IMR-90 (cell line): ENCODE measurements around the gene PSMC3. TPM values are rescaled to one million over a fixed set of nuclear protein-coding genes. Genes with fewer than 3 reads are reported as not detected.

Experiments
- ATAC-seq: fragments of 200-7000 bp; cut with Tn5 transposase; 2 replicates; pipeline ENCODE4 v1.9.1; 2020; ENCODE audit warnings: low read depth, mild to moderate bottlenecking, moderate library complexity
- BruUV-seq: library from RNA; stranded (reverse); fragments of 400-500 nt; replicated peaks from 2 replicates; lab custom pipeline; 2021; lab: Mats Ljungman, UMichigan
- CTCF ChIA-PET: fragments of 300-600 bp; formaldehyde crosslinking; extraction: SDS; loops from one replicate; lab custom pipeline; 2021; ENCODE audit warnings: antibody characterized with exemption; lab: Yijun Ruan, JAX
- POLR2A ChIA-PET: fragments of 300-600 bp; sonication (Branson Sonifier 250); formaldehyde crosslinking; loops from one replicate; lab custom pipeline; 2022; ENCODE audit warnings: antibody characterized with exemption; ENCODE audit not compliant: unreplicated experiment; lab: Charles Lee
- DNase-seq: peaks from one replicate; pipeline ENCODE4 v3.0.0; 2013
- H2AFZ ChIP-seq: replicated peaks from 2 replicates; pipeline ENCODE3; 2013; ENCODE audit warnings: low read length, mild to moderate bottlenecking; ENCODE audit not compliant: poor library complexity
- H2AK5ac ChIP-seq: 2 replicates; pipeline ENCODE4 v1.6.1; 2013; ENCODE audit warnings: low read depth, low read length, inconsistent platforms
- H2AK9ac ChIP-seq: replicated peaks from 2 replicates; pipeline ENCODE3; 2013; ENCODE audit warnings: mild to moderate bottlenecking, low read depth, low read length, moderate library complexity; ENCODE audit not compliant: poor library complexity
- H2BK120ac ChIP-seq: 2 replicates; pipeline ENCODE4 v1.6.1; 2013; ENCODE audit warnings: low read depth, low read length, inconsistent platforms
- H2BK15ac ChIP-seq: 3 replicates; pipeline ENCODE4 v1.6.1; 2013; ENCODE audit warnings: low read depth, low read length, inconsistent platforms
- H2BK20ac ChIP-seq: 2 replicates; pipeline ENCODE4 v1.6.1; 2013; ENCODE audit warnings: low read depth, mild to moderate bottlenecking, inconsistent platforms, low read length, moderate library complexity
- H2BK5ac ChIP-seq: 2 replicates; pipeline ENCODE4 v1.6.1; 2013; ENCODE audit warnings: mild to moderate bottlenecking, low read depth, low read length, inconsistent platforms; ENCODE audit not compliant: poor library complexity, severe bottlenecking
- H3K14ac ChIP-seq: replicated peaks from 2 replicates; pipeline ENCODE4 v1.6.1; 2013; ENCODE audit warnings: low read depth, low read length, inconsistent platforms
- H3K18ac ChIP-seq: 2 replicates; pipeline ENCODE4 v1.6.1; 2013; ENCODE audit warnings: low read depth, low read length, control low read depth
- H3K23ac ChIP-seq: 2 replicates; pipeline ENCODE4 v1.6.1; 2013; ENCODE audit warnings: low read depth, low read length, inconsistent platforms
- H3K27ac ChIP-seq: 2 replicates; pipeline ENCODE4 v1.5.1; 2013; ENCODE audit warnings: mild to moderate bottlenecking, control low read depth, low read length; ENCODE audit not compliant: insufficient read depth
- H3K27me3 ChIP-seq: 2 replicates; pipeline ENCODE4 v1.6.1; 2013; ENCODE audit warnings: low read length; ENCODE audit not compliant: control insufficient read depth, insufficient read depth
- H3K36me3 ChIP-seq: 2 replicates; pipeline ENCODE4 v1.6.1; 2013; ENCODE audit warnings: low read length, mixed read lengths; ENCODE audit not compliant: control insufficient read depth, insufficient read depth
- H3K4ac ChIP-seq: 2 replicates; pipeline ENCODE4 v1.6.1; 2013; ENCODE audit warnings: low read depth, low read length, inconsistent platforms
- H3K4me1 ChIP-seq: 2 replicates; pipeline ENCODE4 v1.6.1; 2013; ENCODE audit warnings: low read length, mixed read lengths; ENCODE audit not compliant: control insufficient read depth, insufficient read depth
- H3K4me2 ChIP-seq: 2 replicates; pipeline ENCODE4 v1.6.1; 2013; ENCODE audit warnings: low read depth, mild to moderate bottlenecking, control low read depth, low read length, moderate library complexity
- H3K4me3 ChIP-seq: 2 replicates; pipeline ENCODE4 v1.5.1; 2013; ENCODE audit warnings: low read depth, mild to moderate bottlenecking, control low read depth, low read length, moderate library complexity; ENCODE audit not compliant: insufficient read depth
- H3K56ac ChIP-seq: 2 replicates; pipeline ENCODE4 v1.6.1; 2013; ENCODE audit warnings: low read length, inconsistent platforms; ENCODE audit not compliant: insufficient read depth; ENCODE audit errors: extremely low read depth
- H3K79me1 ChIP-seq, 2 experiments: 2 replicates each; pipeline ENCODE4 v1.6.1; 2013; ENCODE audit warnings: low read length in 2 of 2, inconsistent platforms in 1 of 2, low read depth in 1 of 2
- H3K9ac ChIP-seq: 2 replicates; pipeline ENCODE4 v1.6.1; 2013; ENCODE audit warnings: low read depth, low read length, control low read depth
- H3K9me1 ChIP-seq: 2 replicates; pipeline ENCODE4 v1.6.1; 2013; ENCODE audit warnings: low read length, inconsistent platforms; ENCODE audit not compliant: insufficient read depth
- H3K9me3 ChIP-seq: 2 replicates; pipeline ENCODE4 v1.6.1; 2013; ENCODE audit warnings: low read length; ENCODE audit not compliant: control insufficient read depth, insufficient read depth
- H4K20me1 ChIP-seq: 2 replicates; pipeline ENCODE4 v1.6.1; 2013; ENCODE audit warnings: low read length, inconsistent platforms; ENCODE audit not compliant: insufficient read depth
- H4K5ac ChIP-seq: 2 replicates; pipeline ENCODE4 v1.6.1; 2013; ENCODE audit warnings: mild to moderate bottlenecking, low read depth, low read length, control low read depth
- H4K8ac ChIP-seq, 2 experiments: 2 replicates each; pipeline ENCODE4 v1.6.1; 2013; ENCODE audit warnings: low read depth in 2 of 2, low read length in 2 of 2, control low read depth in 1 of 2, inconsistent platforms in 1 of 2
- H4K91ac ChIP-seq: 2 replicates; pipeline ENCODE4 v1.6.1; 2013; ENCODE audit warnings: low read depth, low read length, inconsistent platforms; ENCODE audit not compliant: insufficient read depth
- CEBPB ChIP-seq: IDR thresholded peaks from 2 replicates; pipeline ENCODE4 v1.6.1; 2012; ENCODE audit warnings: low read depth, low read length, improper control_type of control experiment
- CHD1 ChIP-seq: IDR thresholded peaks from 2 replicates; pipeline ENCODE4 v1.6.1; 2012; ENCODE audit warnings: low read depth, low read length, improper control_type of control experiment
- FOS ChIP-seq: fragments of 150-350 bp; IDR thresholded peaks from 2 replicates; pipeline ENCODE4 v1.6.1; 2016; ENCODE audit warnings: low read depth, low read length
- MXI1 ChIP-seq: IDR thresholded peaks from 2 replicates; pipeline ENCODE4 v1.6.1; 2012; ENCODE audit warnings: low read depth, mild to moderate bottlenecking, low read length, moderate library complexity, borderline replicate concordance
- NFE2L2 ChIP-seq: fragments of 150-350 bp; IDR thresholded peaks from 2 replicates; pipeline ENCODE4 v1.6.1; 2016; ENCODE audit warnings: low read depth, mild to moderate bottlenecking, low read length
- POLR2A ChIP-seq: IDR thresholded peaks from 2 replicates; pipeline ENCODE4 v1.6.1; 2012; ENCODE audit warnings: mild to moderate bottlenecking, low read depth, low read length
- RAD21 ChIP-seq: IDR thresholded peaks from 2 replicates; pipeline ENCODE4 v1.6.1; 2012; ENCODE audit warnings: low read length, improper control_type of control experiment
- RCOR1 ChIP-seq: IDR thresholded peaks from 2 replicates; pipeline ENCODE4 v1.6.1; 2012; ENCODE audit warnings: mild to moderate bottlenecking, low read length, improper control_type of control experiment; ENCODE audit not compliant: insufficient replicate concordance
- WGBS, 2 experiments: methylation state at CpG; one replicate each; pipeline versions ENCODE4 v1.1.5 to v1.1.7; 2013; ENCODE audit warnings: missing lambda C conversion rate in 2 of 2; ENCODE audit not compliant: insufficient read length in 1 of 2; ENCODE audit errors: extremely low coverage in 2 of 2; 5-methylcytosine and 5-hydroxymethylcytosine counted together
- dilution Hi-C: fragments of 300-500 bp; cut with HindIII; formaldehyde crosslinking; loops from one replicate; pipeline ENCODE4 v1.14.3; 2018; ENCODE audit warnings: low sequenced_read_pairs; ENCODE audit not compliant: unreplicated experiment
- in situ Hi-C: fragments of 300-500 bp; cut with MboI; formaldehyde crosslinking; loops from 3 replicates; pipeline ENCODE4 v1.14.3; 2019; ENCODE audit warnings: low sequenced_read_pairs, inconsistent platforms, mixed read lengths
- intact Hi-C: fragments of 100-400 bp; cut with micrococcal nuclease; formaldehyde crosslinking; loops from 2 replicates; pipeline ENCODE4 v1.10.0; 2022
- polyA plus RNA-seq, 3 experiments: library from polyadenylated mRNA; depleted of rRNA; stranded (reverse); fragments of >200 nt; gene quantifications; 2 replicates each; pipeline ENCODE4 v1.2.3, GENCODE V29; 2012; ENCODE audit warnings: low replicate concordance in 1 of 3
- total RNA-seq: library from RNA; depleted of rRNA; stranded (reverse); fragments of >200 nt; gene quantifications from 2 replicates; pipeline ENCODE4 v1.2.3, GENCODE V29; 2012

The PSMC3 gene
- total and polyA plus RNA-seq, 2 of the 4 experiments (the other 2 are of a cell fraction), result 238 to 253 TPM

DNA sequence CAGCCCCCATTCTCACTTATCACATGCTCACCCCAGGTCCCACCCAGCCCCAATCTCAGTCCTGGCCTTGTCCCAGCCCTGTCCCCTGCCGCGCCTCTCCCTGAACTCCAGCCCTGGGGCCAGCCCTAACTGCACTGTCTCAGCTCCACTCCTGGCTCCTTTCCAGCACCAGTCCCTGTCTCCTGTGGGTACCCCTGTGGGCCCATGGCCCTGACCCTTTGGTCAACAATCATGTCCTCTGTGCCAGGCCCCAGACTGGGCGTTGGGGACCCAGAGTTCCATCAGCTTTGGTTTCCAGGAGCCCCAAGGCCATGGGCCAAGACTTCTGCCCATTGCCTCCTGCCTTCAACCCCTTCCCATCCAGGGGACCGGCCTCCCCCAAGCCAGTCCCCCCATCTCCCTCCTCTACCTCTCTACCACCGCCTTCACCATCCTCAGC, 48.6 kb downstream of the PSMC3 start:
- H3K27ac ChIP-seq, result no peak overlapping the region
- DNase-seq (no peak), ATAC-seq (no peak)
- 58% methylated on average over 3 of the region's 5 CpGs; no CpG with 5 or more reads in 1 of the 2 experiments for WGBS, 2 experiments
- no peak overlapping the region for H3K4ac ChIP-seq
- no peak overlapping the region for H3K9ac ChIP-seq
- H4K91ac ChIP-seq, result no peak overlapping the region
- no peak for TF ChIP-seq CHD1
- no peak for TF ChIP-seq RAD21
- no peak for TF ChIP-seq MXI1
- TF ChIP-seq NFE2L2, result no peak
- TF ChIP-seq RCOR1, result no peak
- no peak for TF ChIP-seq POLR2A
- no peak for TF ChIP-seq CEBPB
- no peak for TF ChIP-seq FOS
- H3K9me1 ChIP-seq, result peaks cover 9% of the 10 kb centered on the region
- H3K79me1 ChIP-seq, result no peaks in the 10 kb centered on the region
- peaks cover 5% of the 10 kb centered on the region; the same call in 1 of the 2 replicates for H3K27me3 ChIP-seq
- H2BK20ac ChIP-seq, result no peak overlapping the region
- no TSS peak for BruUV-seq
- no peak overlapping the region for H3K56ac ChIP-seq
- H3K4me3 ChIP-seq, result no peak overlapping the region
- peaks cover 5% of the 10 kb centered on the region for H3K4me1 ChIP-seq
- in situ Hi-C loops, result no loop called here
- intact Hi-C loops, result no loop called here
- H4K8ac ChIP-seq, result no peak overlapping the region
- H2BK120ac ChIP-seq, result no peak overlapping the region
- no peak overlapping the region for H3K4me2 ChIP-seq
- no peaks in the 10 kb centered on the region for H3K36me3 ChIP-seq
- H3K18ac ChIP-seq, result no peak overlapping the region
- dilution Hi-C loops, result no loop called here
- H3K14ac ChIP-seq, result no peak overlapping the region
- no peak overlapping the region for H4K5ac ChIP-seq
- H2AK9ac ChIP-seq, result no peak overlapping the region
- no peaks in the 10 kb centered on the region for H3K9me3 ChIP-seq
- ChIA-PET CTCF (no interaction called here), POLR2A (no interaction called here)
- H3K23ac ChIP-seq, result no peak overlapping the region
- no peak overlapping the region for H2BK15ac ChIP-seq
- no peak overlapping the region for H2BK5ac ChIP-seq
- no peak overlapping the region for H2AFZ ChIP-seq
- no peak overlapping the region for H2AK5ac ChIP-seq
- no peaks in the 10 kb centered on the region; the same call in 1 of the 2 replicates for H4K20me1 ChIP-seq
